ENCODE data around the gene UBE2S. TPM values are rescaled to one million over a fixed set of nuclear protein-coding genes. Genes with fewer than 3 reads are reported as not detected.

The UBE2S gene
- total and polyA plus RNA-seq, 2 of the 8 experiments (the other 6 are each of a cell fraction or from before 2014, with no cell fraction given): 398 to 530 TPM

GRCh38 chr19:55353803-55354697 lies 53.5 kb downstream of the UBE2S start:
- Histone ChIP-seq H3K79me1 (ENCODE audit: low read depth, low read length) (no peaks in the 10 kb centered on the region), H3K23ac (ENCODE audit: insufficient read length) (no peak overlapping the region), H3K9me3 (ENCODE audit: insufficient read depth in 2 of 2, low read depth in 1 of 2, low read length in 1 of 2) (no peaks in the 10 kb centered on the region), H3K23me2 (ENCODE audit: low read depth, low read length) (peaks cover 11% of the 10 kb centered on the region; the same call in 1 of the 2 replicates), H3K9ac (replicated peaks in 1 of 4; ENCODE audit: extremely low read depth in 1 of 4, low read depth in 3 of 4, low read length in 3 of 4) (no peak overlapping the region; a peak in 2 of 7 replicates), H2BK5ac (ENCODE audit: low read depth, low read length) (no peak overlapping the region), H3K27me3 (replicated peaks in 1 of 4; ENCODE audit: control insufficient read depth in 3 of 4, extremely low read depth in 1 of 4, insufficient read depth in 3 of 4, low read length in 3 of 4) (peaks cover 17 to 56% (median 44%) of the 10 kb centered on the region in 4 experiments), H4K91ac (replicated peaks; ENCODE audit: insufficient read length, low read length) (no peak overlapping the region), H3K14ac (ENCODE audit: insufficient read length) (no peak overlapping the region), H2BK15ac (ENCODE audit: low read length) (no peak overlapping the region), H2AK5ac (ENCODE audit: low read depth, low read length) (no peak overlapping the region), H3K27ac (ENCODE audit: low read depth, low read length) (no peak overlapping the region), H3K4me2 (ENCODE audit: insufficient read depth in 1 of 2, low read depth in 2 of 2, low read length in 2 of 2) (peak overlapping the region; percentile 88 to 96), H3K4me3 (ENCODE audit: extremely low read depth in 1 of 4, insufficient read depth in 2 of 4, low read depth in 3 of 4, low read length in 4 of 4) (peak overlapping the region; percentile 32 to 66 (median 50)), H3K4me1 (replicated peaks in 1 of 4; ENCODE audit: control insufficient read depth in 3 of 4, insufficient read depth in 4 of 4, low read length in 3 of 4) (peaks cover 0 to 27% (median 13%) of the 10 kb centered on the region in 4 experiments; a peak in 6 of 7 replicates), H3K18ac (ENCODE audit: extremely low read depth, low read length) (no peak overlapping the region; the same call in 1 of the 2 replicates), H4K5ac (ENCODE audit: insufficient read length, low read depth, low read length) (no peak overlapping the region), H2BK12ac (ENCODE audit: low read depth, low read length) (peak overlapping the region; percentile 90; the same call in 1 of the 2 replicates), H3K4ac (replicated peaks; ENCODE audit: insufficient read length, low read depth, low read length) (no peak overlapping the region), H2BK20ac (ENCODE audit: low read length) (no peak overlapping the region), H2AFZ (ENCODE audit: low read length) (no peak overlapping the region), H4K8ac (ENCODE audit: extremely low read depth, insufficient read depth, low read length) (peak overlapping the region; percentile 16), H3K36me3 (ENCODE audit: control insufficient read depth in 2 of 4, insufficient read depth in 4 of 4, low read length in 3 of 4) (peaks cover 0 to 11% (median 0%) of the 10 kb centered on the region in 4 experiments; a peak in 1 of 8 replicates), H2BK120ac (replicated peaks; ENCODE audit: low read depth, low read length) (no peak overlapping the region), H3K56ac (replicated peaks; ENCODE audit: insufficient read length, low read depth, low read length) (no peak overlapping the region), H4K20me1 (replicated peaks in 1 of 2; ENCODE audit: control insufficient read depth in 1 of 2, insufficient read depth in 2 of 2, low read length in 2 of 2) (peaks cover 0 to 10% of the 10 kb centered on the region in 2 experiments), H3K79me2 (ENCODE audit: control insufficient read depth in 1 of 2, insufficient read depth in 2 of 2, low read length in 2 of 2) (no peaks in the 10 kb centered on the region)
- 2% methylated on average over 22 of the region's 72 CpGs; no CpG with 5 or more reads in 1 of the 2 experiments for WGBS, 2 experiments (ENCODE audit: extremely low coverage in 1 of 2, insufficient coverage in 1 of 2, insufficient read length in 1 of 2, insufficient replicate concordance in 2 of 2, low coverage in 1 of 2, low lambda C conversion rate in 2 of 2, missing lambda C conversion rate in 1 of 2)
- FAIRE-seq (no peak), DNase-seq (ENCODE audit: low read depth in 1 of 2, low spot score in 2 of 2) (peak in 1 of 2 experiments; percentile 92)
- TF ChIP-seq BACH1 (IDR thresholded peaks at IDR 0.05; ENCODE audit: low read length): 0 out of 2 replicates have a peak, but pooled peaks have one; percentile 27
- no peak for TF ChIP-seq TAF1 (IDR thresholded peaks at IDR 0.05; ENCODE audit: low read depth, low read length)
- no peak for TF ChIP-seq RXRA (IDR thresholded peaks at IDR 0.05; ENCODE audit: insufficient read depth, low read depth, low read length)
- no peak for TF ChIP-seq JUND (IDR thresholded peaks at IDR 0.05; ENCODE audit: low read length)
- peak; percentile 52 for TF ChIP-seq KDM4A (IDR thresholded peaks at IDR 0.05; ENCODE audit: low read depth, low read length, severe bottlenecking)
- ChIA-PET POLR2A (ENCODE audit: partially characterized antibody) (interaction anchor here (1.0 to 7.9 kb wide), 12 partner anchors 8 to 71 kb away, joined by 3 to 58 read pairs (median 4); partner anchors contain the start of genes GARIN5B, IL11, KMT5C and TMEM238), CTCF (ENCODE audit: partially characterized antibody) (interaction anchor here (1.7 kb wide), 1 partner anchor 70 kb away, joined by 4 read pairs; the partner anchor contains the start of gene BRSK1)

Data from H1 (cell line).